Activated CD4-positive, CD25-positive, alpha-beta regulatory T cell treated with anti-CD3 and anti-CD28 coated beads, Interleukin-2, amount 50 U/mL, for 16 hours (primary cell): ENCODE measurements around the gene C15orf61.

ENCODE experiments used
- DNase-seq: peaks from one replicate; pipeline ENCODE4 v3.0.0-alpha.2; 2020; ENCODE audit warnings: low read depth, low spot score

The C15orf61 gene

DNA sequence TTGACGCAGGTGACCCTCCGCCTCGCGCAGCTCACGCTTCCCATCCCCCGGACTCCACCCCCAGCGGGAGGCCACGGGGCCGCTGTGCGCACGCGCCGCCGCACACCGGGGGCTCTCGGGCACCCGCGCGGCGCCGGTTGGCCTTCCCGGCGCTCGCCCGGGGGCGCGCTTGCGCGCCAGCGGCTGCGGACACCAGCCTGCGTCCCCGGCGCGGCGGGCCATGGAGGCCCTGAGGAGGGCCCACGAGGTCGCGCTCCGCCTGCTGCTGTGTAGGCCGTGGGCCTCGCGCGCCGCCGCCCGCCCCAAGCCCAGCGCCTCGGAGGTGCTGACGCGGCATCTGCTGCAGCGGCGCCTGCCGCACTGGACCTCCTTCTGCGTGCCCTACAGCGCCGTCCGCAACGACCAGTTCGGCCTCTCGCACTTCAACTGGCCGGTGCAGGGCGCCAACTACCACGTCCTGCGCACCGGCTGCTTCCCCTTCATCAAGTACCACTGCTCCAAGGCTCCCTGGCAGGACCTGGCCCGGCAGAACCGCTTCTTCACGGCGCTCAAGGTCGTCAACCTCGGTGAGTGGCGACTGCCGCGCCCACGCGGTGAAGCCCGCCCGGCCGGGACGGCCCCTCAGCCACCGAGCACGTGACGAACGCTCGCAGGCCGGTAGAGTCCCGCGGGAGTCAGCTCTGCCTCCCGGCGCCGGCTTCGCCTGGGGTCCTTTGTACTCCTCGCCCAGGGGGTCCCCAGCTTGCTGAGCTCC lies at the start of gene C15orf61:
Gene C15orf61 (plus strand): TSS at position 103 of the 754 bp plus-strand sequence. CDS start 118 bp downstream, at position 221.
- DNase-seq = peak; percentile 63

DNA sequence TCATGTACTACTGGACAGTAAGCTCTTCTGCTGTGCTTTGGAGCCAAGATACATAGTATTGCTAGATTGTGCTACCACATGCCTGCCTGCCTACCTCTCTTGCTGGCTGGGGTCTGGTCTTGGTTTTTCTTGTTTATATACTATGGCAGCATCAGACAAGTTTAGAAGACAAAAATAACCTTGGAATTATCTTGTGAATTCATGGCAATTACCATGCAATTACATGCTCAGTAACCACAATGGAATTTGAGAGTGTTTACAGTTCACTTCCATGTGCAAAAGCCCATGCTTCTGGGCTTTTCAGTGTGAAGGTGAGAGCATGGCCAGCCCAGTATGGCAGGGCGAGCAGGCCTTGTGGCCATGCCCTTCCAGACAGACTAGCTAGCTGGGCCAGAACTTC lies 48.0 kb upstream of the C15orf61 start:
- no peak for DNase-seq

DNA sequence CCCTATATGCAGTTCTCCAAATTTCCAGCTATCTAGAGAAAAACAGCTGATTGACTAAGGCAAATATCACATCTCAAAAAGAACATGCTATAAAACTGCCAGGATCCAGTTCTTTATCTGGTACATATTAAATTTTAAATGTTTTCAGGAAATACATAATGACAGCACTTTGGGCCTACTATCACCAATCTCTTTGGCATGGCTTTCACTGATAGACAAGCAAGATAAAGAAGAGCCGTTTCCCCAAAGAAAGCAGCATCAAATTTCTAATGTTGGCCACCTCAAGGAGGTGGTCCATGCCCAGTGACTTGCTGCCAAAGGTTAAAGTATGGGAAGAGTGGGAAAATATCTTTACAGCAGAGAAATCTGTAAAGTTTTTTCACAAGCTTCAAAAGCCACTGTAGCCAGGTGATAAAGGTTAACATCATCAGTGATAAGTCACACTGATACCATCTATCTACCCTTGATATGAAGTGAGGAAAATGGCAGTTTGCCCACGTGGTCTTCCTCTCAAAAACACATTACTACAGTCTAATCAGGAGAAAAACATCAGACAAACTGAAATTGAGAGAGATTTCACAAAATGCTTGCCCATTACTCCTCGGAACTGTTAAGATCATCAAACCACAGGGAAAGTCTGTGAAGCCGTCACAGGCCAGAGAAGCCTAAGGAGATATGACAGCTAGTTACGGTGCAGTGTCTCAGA lies 46.4 kb upstream of the C15orf61 start:
- DNase-seq = no peak

DNA sequence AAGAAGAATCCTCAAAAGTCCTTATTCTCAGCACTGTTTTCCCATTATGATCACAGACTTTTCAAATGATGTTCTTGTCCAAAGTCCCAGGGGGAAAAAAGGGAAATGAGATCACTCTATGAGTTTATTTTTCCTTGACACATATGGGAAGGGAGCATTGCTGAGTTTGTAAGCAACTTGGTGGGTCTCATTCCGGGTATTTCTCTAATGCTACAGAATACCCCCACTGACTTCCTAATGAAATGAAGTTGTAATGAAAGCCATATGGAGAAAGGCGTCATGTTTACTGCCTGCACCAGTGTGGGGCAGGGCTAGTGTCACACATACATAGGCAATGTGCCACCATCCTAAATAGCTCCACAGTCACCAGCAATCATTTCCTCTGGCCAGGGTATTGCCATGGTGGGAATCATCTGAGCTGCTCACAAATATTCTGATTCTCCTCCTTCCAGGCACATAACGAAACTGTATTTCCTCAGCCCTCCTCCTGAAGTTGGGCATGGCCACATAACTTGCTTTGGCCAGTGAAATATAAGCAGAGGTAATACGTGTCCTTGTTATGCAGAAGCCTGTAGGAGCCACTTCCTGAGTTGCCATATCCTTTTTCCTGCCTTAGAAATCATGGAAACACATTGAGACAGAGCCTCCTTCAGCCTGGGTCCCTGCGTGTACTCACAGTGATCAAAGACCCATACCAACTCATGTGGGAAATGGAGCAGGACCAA lies 41.0 kb upstream of the C15orf61 start:
- DNase-seq = no peak

DNA sequence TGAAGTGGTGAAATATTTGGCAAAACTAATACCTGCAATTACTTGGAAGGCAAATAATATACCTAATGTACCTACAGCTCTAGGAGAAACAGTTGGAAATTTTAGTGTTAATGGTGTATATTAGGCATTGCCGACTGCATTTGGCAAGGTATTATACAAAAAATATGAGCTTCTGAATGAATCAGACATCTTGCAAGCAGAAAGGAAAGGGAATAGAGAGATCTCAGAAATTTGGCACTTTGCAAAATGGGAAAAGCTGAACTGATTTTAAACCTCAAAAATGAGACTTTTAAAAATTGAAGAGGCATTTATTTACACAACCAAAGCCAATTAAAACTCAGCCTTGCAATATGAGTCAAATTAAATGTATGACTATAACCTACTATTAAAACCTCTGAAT lies 40.2 kb upstream of the C15orf61 start:
- DNase-seq = no peak

DNA sequence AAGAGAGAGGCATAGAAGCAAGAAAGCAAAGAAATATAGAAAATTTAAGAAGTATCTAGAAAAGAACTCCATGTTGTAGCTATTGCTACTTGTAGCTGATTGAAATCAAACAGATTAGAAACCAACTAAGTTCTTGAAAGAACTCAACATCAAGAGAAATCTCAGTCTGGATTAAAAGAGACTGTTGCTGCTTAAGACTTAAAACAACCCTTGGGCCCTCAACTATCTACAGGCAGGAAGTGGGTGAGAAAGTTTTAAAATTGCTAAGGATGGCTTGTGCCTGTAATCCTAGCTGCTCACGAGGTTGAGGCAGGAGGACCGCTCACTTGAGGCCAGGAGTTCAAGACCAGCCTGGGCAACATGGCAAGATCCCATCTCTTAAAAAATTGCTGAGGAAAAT lies 39.3 kb upstream of the C15orf61 start:
- DNase-seq = no peak

DNA sequence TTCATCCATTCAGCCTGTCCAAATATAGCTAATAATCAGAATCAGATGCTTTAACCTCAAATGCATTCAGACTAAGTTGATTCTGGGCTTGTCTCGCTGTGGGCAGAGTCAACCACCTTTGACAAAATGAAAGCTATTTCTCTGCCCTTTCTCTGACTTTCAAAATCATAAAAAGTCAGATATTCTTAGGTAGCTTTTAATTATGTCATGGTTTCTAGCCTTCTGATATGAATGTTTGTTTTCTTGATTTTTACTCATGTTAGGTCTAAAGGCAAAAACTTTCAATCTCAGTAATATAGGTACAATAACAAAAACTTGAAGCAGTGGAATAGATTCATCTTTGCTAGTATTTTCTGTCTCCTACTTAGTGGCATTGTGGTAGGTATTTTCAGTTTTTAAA lies 25.3 kb upstream of the C15orf61 start:
- no peak for DNase-seq

DNA sequence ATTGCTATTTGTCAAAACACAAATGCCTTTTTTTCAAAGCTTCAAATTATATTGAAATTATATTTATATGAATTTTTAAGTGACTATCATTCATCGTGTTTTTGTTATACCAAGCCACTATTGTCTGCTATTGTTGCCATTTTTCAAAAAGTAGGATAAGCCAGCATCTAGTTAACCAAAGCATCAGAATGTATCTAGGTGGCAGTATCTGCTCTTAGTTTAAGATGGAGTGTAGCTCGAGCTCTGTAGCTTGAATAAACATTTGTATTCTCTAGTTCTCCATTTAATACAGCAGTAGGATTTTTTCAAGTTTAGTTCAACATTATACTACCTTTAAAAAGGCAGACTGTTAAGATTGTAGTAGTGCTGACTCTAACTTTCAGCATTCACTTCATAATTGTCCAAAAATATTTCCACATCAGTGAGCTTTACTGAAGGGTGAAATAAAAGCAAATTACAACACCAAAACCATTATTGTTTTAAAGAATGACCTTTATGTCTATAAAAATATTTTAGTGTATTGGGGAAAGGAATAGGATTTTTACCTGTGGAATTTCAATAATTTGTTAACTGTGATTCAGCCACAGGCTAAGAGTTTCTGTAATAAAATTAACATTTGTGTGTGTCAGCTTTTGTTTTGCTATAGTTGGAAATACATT lies 19.6 kb upstream of the C15orf61 start:
- no peak for DNase-seq

DNA sequence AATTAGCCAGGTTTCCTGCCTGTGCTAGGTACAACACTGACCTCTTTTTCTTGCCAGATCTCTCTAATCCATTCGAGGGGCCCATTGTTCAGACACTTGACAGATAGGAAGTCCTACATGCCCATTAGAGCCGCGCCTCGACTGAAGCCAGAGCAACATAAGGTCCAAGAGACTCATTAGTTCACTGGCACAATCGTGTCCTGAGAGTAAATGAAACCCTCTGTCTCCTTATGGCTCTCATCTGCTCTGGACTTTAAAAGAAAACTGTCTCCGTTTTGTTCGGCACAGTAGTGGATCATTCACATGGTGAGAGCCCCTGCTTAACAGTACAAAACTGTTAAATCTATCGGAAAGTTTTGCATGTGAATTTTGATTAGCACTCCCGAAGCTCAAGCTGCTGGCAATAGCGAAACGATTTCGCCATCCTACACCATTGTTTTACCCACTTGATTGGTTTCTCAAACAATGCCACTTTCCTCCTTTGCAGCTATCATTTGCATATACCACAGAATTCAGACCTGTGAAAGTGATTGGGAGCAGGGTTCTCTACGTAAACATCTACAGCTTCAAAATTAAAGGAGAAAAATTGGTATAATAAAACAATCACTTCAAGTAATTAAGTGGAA lies 19.0 kb upstream of the C15orf61 start:
- no peak for DNase-seq

DNA sequence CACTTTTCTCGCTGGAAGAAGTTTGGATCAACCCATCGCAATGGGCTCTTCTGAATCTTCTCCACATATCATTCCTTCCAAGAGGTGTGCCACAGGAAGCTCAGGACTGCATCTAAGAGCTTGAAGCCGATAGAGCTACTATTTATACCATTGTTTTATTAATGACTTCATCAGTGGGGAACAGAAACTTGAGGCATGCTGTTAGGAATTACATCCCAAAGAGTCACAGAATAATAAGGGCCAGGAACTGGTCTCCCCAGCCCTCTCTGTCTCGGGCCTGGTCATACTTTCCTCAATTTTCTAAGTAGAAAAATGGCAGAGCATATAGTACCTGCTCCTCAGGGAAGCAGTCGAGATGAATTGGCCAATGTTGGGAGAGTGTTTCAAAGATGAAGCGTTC lies 16.9 kb upstream of the C15orf61 start:
- no peak for DNase-seq

DNA sequence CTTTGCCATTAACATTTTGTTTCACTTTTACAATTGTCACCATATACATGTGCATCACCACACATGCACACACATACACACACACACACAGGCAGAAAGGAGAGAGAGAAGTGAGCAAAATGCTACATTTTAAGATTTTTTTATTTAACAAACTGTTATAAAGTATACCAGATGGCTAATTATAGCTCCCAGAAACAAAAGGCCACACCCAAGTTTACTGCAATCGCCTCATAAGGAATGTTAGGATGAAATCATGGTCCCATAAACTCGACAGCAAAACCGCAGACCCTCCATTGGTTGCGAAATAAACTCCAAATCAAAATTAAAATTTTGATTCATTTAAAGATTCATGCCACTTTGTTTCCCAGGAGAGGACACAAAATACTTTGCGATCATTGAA lies 16.1 kb upstream of the C15orf61 start:
- no peak for DNase-seq

DNA sequence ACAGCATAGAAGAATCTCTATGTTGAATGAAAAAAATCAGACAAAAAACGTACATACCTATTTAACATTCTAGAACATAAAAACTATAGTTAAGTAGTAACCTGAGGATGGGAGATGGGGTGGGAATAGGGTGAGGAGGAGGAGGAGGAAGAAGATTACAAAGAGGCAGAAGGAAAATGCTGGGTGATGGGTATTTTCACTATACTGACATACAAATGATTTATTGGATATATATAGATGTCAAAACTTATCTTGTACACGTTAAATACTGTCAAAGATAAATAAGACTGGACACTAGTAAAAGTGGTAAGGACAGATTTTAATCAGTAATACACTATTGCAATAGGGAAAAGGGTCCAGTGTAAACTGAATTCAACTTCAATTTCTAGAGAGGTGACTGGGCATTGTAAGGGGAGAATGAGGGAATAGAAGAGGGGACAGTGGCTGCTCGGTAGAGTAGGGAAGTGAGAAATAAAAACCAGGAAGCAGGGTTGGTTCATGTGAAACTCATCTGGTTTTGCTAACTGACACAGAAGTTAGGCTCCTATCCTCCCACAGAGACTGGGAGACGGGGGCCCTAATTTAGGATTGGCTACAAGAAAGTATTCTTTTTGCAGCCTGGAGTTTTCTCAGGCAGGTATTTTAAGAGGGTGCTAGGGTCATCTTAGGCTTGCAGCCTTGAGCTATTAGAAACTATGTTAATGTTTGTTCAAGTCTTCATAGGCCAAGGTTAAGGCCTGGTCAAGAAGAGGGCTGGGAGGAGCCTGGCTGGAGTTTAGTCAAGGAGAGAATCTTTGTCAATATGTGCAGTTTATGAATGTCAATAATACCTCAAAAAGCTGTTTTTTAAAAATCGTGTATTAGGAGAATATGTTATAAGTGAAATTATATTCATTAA lies 15.0 kb upstream of the C15orf61 start:
- DNase-seq = no peak

DNA sequence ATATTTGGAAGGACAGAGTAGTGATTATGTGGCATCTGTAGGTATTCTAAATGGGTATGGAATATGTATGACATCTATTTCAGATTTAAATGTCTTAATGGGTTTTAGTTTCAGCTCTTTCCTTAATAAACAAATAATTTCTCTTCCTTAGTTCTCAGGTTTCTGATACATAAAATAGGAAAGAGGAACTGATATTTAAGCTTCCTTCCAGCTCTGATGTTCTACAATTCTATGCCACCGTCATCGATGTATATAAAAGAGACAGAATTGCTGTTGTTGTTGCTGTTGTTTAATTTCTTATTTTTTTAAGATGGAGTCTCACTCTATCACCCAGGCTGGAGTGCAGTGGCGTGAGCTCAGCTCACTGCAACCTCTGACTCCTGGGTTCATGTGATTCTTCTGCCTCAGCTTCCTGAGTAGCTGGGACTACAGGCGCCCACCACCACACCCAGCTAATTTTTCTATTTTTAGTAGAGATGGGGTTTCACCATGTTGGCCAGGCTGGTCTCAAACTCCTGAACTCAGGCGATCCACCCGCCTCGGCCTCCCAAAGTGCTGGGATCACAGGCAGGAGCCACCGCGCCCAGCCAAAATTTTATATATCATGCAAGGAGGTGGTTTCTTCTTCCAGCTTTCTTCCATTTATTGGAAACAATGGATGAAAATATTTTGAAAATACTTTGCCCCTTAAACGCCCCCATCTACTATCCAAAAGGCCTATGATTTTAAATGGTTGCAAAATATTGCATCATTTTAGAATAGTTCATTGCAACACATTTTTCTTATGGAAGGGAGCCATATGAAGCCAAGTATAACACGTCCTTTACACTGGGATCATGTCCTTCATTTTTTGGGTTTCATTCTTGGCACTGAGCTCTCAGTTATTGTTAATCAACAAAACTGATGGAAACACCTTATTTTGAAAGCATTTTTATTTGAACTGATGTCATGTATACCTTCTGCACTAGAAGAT lies 13.9 kb upstream of the C15orf61 start:
- DNase-seq = no peak

DNA sequence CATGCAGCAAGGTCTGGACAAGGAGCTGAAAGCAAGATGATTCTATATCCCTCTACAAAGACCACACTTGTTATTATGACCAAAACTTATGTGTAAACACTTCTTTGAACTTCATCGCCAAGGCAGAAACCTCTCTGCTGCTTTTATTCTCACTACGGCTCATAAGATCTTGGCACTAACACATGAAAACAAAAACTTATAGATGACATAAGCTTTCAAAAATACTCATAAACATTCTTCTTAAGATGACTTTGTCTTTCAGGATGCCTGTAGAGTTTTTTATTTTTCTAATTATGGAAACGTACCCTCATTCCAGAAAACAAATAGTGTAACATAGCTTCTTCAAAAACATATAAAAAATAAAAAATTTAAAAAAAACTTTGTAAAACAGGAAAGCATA lies 12.5 kb upstream of the C15orf61 start:
- no peak for DNase-seq

DNA sequence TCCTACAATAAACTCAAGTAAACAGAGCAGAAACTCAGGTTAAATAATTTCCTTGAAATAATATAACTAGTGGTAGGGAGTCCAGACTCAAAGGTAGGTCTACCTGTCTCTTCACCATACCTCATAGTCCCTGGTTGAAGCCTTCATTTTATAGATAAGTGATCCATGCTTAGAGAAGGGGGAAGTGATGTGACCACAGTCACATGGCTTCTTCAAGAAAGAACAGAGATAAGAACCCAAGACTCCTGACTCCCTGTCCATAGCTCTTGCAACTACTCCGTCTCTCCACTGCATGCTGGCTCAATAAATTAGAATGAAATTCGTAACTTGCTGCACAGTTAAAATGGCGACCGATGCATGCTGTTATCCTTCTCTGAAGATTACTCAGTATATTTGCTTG lies 11.0 kb upstream of the C15orf61 start:
- no peak for DNase-seq

DNA sequence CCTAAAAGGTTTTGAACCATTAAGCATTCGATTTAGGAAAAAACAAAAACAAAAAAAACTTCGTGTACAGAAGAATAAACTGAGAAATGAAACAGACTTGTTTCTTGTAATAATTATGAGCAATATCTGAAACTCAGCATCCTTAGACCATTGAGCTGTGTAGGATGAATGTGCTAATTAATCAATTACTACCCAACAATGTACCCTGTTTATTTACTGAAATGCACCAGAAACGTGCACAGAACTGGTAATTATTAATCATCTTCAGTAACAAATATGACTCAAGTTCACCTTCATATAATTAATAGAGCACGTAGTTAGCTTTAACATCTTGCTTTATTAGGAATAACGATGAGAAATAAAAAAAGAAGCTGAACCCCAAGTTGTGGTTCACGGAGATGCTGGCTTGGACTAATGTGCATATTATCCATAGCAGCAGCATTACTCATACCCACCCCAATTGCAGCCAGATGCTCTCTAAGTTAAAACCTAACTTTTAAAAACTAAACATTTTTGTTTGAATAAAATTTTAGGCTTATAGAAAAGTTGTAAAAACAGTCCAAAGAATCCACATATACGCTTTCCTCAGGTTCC lies 10.2 kb upstream of the C15orf61 start:
- DNase-seq = no peak

DNA sequence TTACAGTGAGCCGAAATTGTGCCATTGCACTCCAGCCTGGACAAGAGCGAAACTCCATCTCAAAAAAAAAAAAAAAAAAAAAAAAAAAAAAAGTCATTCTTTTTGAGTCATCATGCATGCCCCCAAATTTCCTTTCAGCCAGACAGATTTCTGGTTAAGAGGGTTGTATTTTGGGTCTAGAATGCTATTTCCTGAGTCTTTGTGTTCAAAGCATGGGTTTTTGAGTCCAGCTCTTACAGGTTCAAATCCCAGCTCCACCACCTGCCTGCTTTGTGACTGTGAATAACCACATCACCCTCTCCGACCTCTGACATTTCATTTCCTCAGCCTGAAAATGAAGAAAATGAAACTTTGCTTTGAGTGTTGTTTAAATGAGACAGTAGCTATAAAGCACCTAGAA lies 9.3 kb upstream of the C15orf61 start:
- no peak for DNase-seq

DNA sequence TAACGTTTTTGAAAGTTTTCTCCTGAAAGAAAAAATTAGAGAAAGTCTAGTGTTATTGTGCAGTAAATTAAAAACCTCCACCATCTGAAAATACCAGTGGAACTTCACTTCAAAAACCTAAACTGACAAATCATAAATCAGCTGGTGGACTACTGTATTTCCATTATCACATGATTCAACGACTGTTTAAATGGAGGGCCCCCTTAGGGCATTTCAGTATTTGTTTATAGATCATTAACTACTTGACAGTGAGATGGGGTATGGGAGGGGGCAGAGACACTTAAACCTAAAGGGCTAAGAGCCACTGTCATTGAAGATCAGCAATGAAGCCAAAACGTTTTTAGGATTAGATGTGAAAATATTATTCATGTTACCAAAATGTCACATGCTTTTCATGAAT lies 8.8 kb upstream of the C15orf61 start:
- no peak for DNase-seq
